Mesenchymal stem cell (in vitro differentiated cells and primary cell): Measurements from ENCODE around the gene TUT7.

Experiments
- DNase-seq: peaks from one replicate; pipeline ENCODE4 v3.0.0-alpha.2; 2013
- H2AFZ ChIP-seq: one replicate; pipeline ENCODE4 v1.6.1; 2013; ENCODE audit warnings: low read depth, mild to moderate bottlenecking, control low read depth, inconsistent platforms, low read length, moderate library complexity
- H2AK5ac ChIP-seq: 2 replicates; pipeline ENCODE4 v1.6.1; 2013; ENCODE audit warnings: low read length, moderate library complexity, mild to moderate bottlenecking, inconsistent platforms; ENCODE audit not compliant: severe bottlenecking
- H2BK120ac ChIP-seq: one replicate; pipeline ENCODE4 v1.6.1; 2013; ENCODE audit warnings: low read depth, mild to moderate bottlenecking, inconsistent platforms, low read length, moderate library complexity
- H2BK12ac ChIP-seq, 2 experiments: one replicate each; pipeline ENCODE4 v1.6.1; 2013; ENCODE audit warnings: inconsistent platforms in 2 of 2, low read length in 2 of 2, mild to moderate bottlenecking in 2 of 2, moderate library complexity in 2 of 2, control low read depth in 1 of 2
- H2BK15ac ChIP-seq: one replicate; pipeline ENCODE4 v1.6.1; 2013; ENCODE audit warnings: mild to moderate bottlenecking, low read depth, inconsistent platforms; ENCODE audit not compliant: poor library complexity, severe bottlenecking
- H2BK5ac ChIP-seq: 2 replicates; pipeline ENCODE4 v1.6.1; 2013; ENCODE audit warnings: low read depth, mild to moderate bottlenecking, low read length, control low read depth, inconsistent platforms; ENCODE audit not compliant: poor library complexity, severe bottlenecking
- H3K14ac ChIP-seq, 2 experiments: one replicate each; pipeline ENCODE4 v1.6.1; 2013; ENCODE audit warnings: inconsistent platforms in 2 of 2, low read length in 2 of 2, control low read depth in 1 of 2, mild to moderate bottlenecking in 1 of 2, moderate library complexity in 1 of 2
- H3K18ac ChIP-seq, 2 experiments: one replicate each; pipeline ENCODE4 v1.6.1; 2013; ENCODE audit warnings: inconsistent platforms in 2 of 2, low read length in 2 of 2, control low read depth in 1 of 2, low read depth in 1 of 2, mild to moderate bottlenecking in 1 of 2
- H3K23ac ChIP-seq, 2 experiments: one replicate each; pipeline ENCODE4 v1.6.1; 2013; ENCODE audit warnings: inconsistent platforms in 2 of 2, low read length in 2 of 2, mild to moderate bottlenecking in 2 of 2, moderate library complexity in 2 of 2, control low read depth in 1 of 2
- H3K27ac ChIP-seq: 2 replicates; pipeline ENCODE4 v1.5.1; 2013; ENCODE audit warnings: mild to moderate bottlenecking, moderate library complexity, low read length, control low read depth, inconsistent platforms; ENCODE audit not compliant: poor library complexity, severe bottlenecking
- H3K27me3 ChIP-seq, 2 experiments: 2 replicates each; pipeline versions ENCODE4 v1.6.1 to v1.7.0; 2013; ENCODE audit warnings: low read length in 2 of 2, mild to moderate bottlenecking in 2 of 2, moderate library complexity in 2 of 2, control low read depth in 1 of 2, inconsistent platforms in 1 of 2; ENCODE audit not compliant: control insufficient read depth in 1 of 2, insufficient read depth in 1 of 2
- H3K36me3 ChIP-seq, 2 experiments: 2 replicates each; pipeline versions ENCODE4 v1.6.1 to v1.7.0; 2013; ENCODE audit warnings: low read length in 2 of 2, control low read depth in 1 of 2, inconsistent platforms in 1 of 2, low read depth in 1 of 2, mild to moderate bottlenecking in 1 of 2; ENCODE audit not compliant: insufficient read depth in 2 of 2, control insufficient read depth in 1 of 2
- H3K4ac ChIP-seq, 2 experiments: one replicate each; pipeline ENCODE4 v1.6.1; 2013; ENCODE audit warnings: inconsistent platforms in 2 of 2, low read length in 2 of 2, mild to moderate bottlenecking in 2 of 2, moderate library complexity in 2 of 2, control low read depth in 1 of 2, low read depth in 1 of 2
- H3K4me1 ChIP-seq: 2 replicates; pipeline ENCODE4 v1.6.1; 2013; ENCODE audit warnings: low read depth, low read length, control low read depth; ENCODE audit not compliant: control insufficient read depth, insufficient read depth
- H3K4me2 ChIP-seq: 2 replicates; pipeline ENCODE4 v1.6.1; 2013; ENCODE audit warnings: low read length, mild to moderate bottlenecking, inconsistent platforms; ENCODE audit not compliant: poor library complexity, severe bottlenecking
- H3K4me3 ChIP-seq, 2 experiments: 2 replicates each; pipeline versions ENCODE4 v1.5.1 to v1.7.0; 2013; ENCODE audit warnings: low read length in 2 of 2, mild to moderate bottlenecking in 2 of 2, control low read depth in 1 of 2, low read depth in 1 of 2; ENCODE audit not compliant: insufficient read depth in 1 of 2
- H3K79me1 ChIP-seq: replicated peaks from 2 replicates; pipeline ENCODE4 v1.6.1; 2013; ENCODE audit warnings: mild to moderate bottlenecking, control low read depth, low read length, inconsistent platforms; ENCODE audit not compliant: poor library complexity, severe bottlenecking
- H3K9ac ChIP-seq: 2 replicates; pipeline ENCODE4 v1.7.0; 2013; ENCODE audit warnings: mild to moderate bottlenecking, low read length, moderate library complexity
- H3K9me3 ChIP-seq: 2 replicates; pipeline ENCODE4 v1.7.0; 2013; ENCODE audit warnings: mild to moderate bottlenecking, low read length; ENCODE audit not compliant: control insufficient read depth
- H4K8ac ChIP-seq: one replicate; pipeline ENCODE4 v1.6.1; 2013; ENCODE audit warnings: inconsistent platforms, mild to moderate bottlenecking, low read length, moderate library complexity
- H4K91ac ChIP-seq: one replicate; pipeline ENCODE4 v1.6.1; 2013; ENCODE audit warnings: mild to moderate bottlenecking, low read length, inconsistent platforms
- WGBS: methylation state at CpG from one replicate; pipeline ENCODE4 v1.1.7; 2013; ENCODE audit warnings: mixed read lengths; 5-methylcytosine and 5-hydroxymethylcytosine counted together

Gene TUT7

GRCh38 chr9:86353655-86354010 lies 577 bp downstream of the TUT7 start:
- Histone ChIP-seq H3K36me3 (peaks cover 5 to 22% of the 10 kb centered on the region in 2 experiments), H4K91ac (peak overlapping the region; percentile 83), H3K4me2 (peak overlapping the region; percentile 51), H3K4ac (peak overlapping the region in 1 of 2 experiments; percentile 54), H3K79me1 (peaks cover 2% of the 10 kb centered on the region), H3K18ac (peak overlapping the region; percentile 65 to 97), H2BK120ac (peak overlapping the region; percentile 56), H3K23ac (no peak overlapping the region), H2AFZ (peak overlapping the region; percentile 62), H2BK5ac (no peak overlapping the region), H3K27ac (peak overlapping the region; percentile 95), H2BK12ac (no peak overlapping the region), H3K27me3 (no peaks in the 10 kb centered on the region), H3K9me3 (no peaks in the 10 kb centered on the region), H3K14ac (peak overlapping the region in 1 of 2 experiments; percentile 94), H3K4me3 (peak overlapping the region; percentile 73 to 98), H2AK5ac (no peak overlapping the region), H3K4me1 (peaks cover 3% of the 10 kb centered on the region), H2BK15ac (no peak overlapping the region), H3K9ac (peak overlapping the region; percentile 97), H4K8ac (no peak overlapping the region)
- WGBS = 2% methylated on average over 14 of the region's 14 CpGs
- no peak for DNase-seq

DNA sequence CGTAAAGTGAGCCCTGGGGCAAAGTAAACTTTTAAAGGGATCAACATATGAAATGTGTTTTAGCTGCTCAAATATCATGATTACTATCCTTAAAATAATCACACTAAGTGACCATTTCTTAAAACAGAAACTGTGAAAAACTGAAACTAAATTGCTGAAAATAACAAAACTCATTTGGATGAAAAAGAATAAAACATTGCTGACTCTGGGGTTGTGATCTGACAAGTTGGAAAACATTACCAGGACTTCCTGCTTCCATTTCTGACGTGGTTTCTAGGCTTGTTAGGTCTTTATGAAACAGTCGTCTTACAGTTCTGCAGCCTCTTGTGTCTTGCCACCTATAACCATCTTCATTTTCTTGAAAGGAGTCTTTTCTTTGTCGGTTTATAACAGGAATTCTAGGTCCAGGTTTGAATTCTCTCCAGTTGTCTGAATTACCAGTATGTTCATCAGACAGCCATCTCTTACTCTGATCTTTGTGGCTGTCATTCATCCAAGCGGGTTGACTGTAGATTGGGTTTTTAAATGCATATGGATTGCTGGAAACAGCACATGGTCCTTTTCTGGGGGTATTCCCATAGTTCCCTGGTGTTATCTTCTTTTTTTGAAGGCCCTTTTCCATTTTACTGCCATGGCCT lies 1.7 kb downstream of the TUT7 start:
- H3K18ac ChIP-seq = no peak overlapping the region
- H4K8ac ChIP-seq = no peak overlapping the region
- H3K27ac ChIP-seq = no peak overlapping the region
- no peak overlapping the region for H2AK5ac ChIP-seq
- DNase-seq = peak; percentile 30
- H3K4me2 ChIP-seq = peak overlapping the region; percentile 66
- H2BK5ac ChIP-seq = no peak overlapping the region
- WGBS = 66% methylated on average over 3 of the region's 5 CpGs
- H3K4me1 ChIP-seq = peaks cover 3% of the 10 kb centered on the region
- no peak overlapping the region for H2BK120ac ChIP-seq
- H3K36me3 ChIP-seq = peaks cover 5 to 29% of the 10 kb centered on the region in 2 experiments
- no peak overlapping the region for H3K4ac ChIP-seq
- H3K23ac ChIP-seq = no peak overlapping the region
- H2BK15ac ChIP-seq = no peak overlapping the region
- H2AFZ ChIP-seq = no peak overlapping the region
- H3K4me3 ChIP-seq = peak overlapping the region in 1 of 2 experiments; percentile 98
- H3K9ac ChIP-seq = peak overlapping the region; percentile 97
- H3K27me3 ChIP-seq = no peaks in the 10 kb centered on the region
- no peaks in the 10 kb centered on the region for H3K9me3 ChIP-seq
- no peak overlapping the region for H2BK12ac ChIP-seq
- H3K14ac ChIP-seq = no peak overlapping the region
- peaks cover 2% of the 10 kb centered on the region for H3K79me1 ChIP-seq
- H4K91ac ChIP-seq = no peak overlapping the region

- Histone ChIP-seq H3K4me1 (peaks cover 3% of the 10 kb centered on the region), H4K8ac (no peak overlapping the region), H3K9me3 (no peaks in the 10 kb centered on the region), H2BK5ac (no peak overlapping the region), H4K91ac (no peak overlapping the region), H3K36me3 (peaks cover 5 to 29% of the 10 kb centered on the region in 2 experiments), H3K79me1 (peaks cover 2% of the 10 kb centered on the region), H2BK15ac (no peak overlapping the region), H3K23ac (no peak overlapping the region), H2AFZ (no peak overlapping the region), H3K27ac (no peak overlapping the region), H3K18ac (no peak overlapping the region), H3K4ac (no peak overlapping the region), H3K4me2 (no peak overlapping the region), H2BK120ac (no peak overlapping the region), H2AK5ac (no peak overlapping the region), H3K4me3 (peak overlapping the region in 1 of 2 experiments; percentile 98), H2BK12ac (no peak overlapping the region), H3K9ac (peak overlapping the region; percentile 97), H3K14ac (no peak overlapping the region), H3K27me3 (no peaks in the 10 kb centered on the region)
- no peak for DNase-seq
- WGBS = 98% methylated on average over 3 of the region's 6 CpGs
Observed at GRCh38 chr9:86351880-86352279, 2.3 kb downstream of the TUT7 start.

GRCh38 chr9:86350006-86350760 lies 4.0 kb downstream of the TUT7 start:
- H2AFZ ChIP-seq = no peak overlapping the region
- peaks cover 8 to 43% of the 10 kb centered on the region in 2 experiments for H3K36me3 ChIP-seq
- no peak overlapping the region for H4K8ac ChIP-seq
- H3K27ac ChIP-seq = no peak overlapping the region
- H3K4me3 ChIP-seq = peak overlapping the region in 1 of 2 experiments; percentile 98
- no peaks in the 10 kb centered on the region for H3K27me3 ChIP-seq
- no peak overlapping the region for H2AK5ac ChIP-seq
- H3K4me2 ChIP-seq = no peak overlapping the region
- H2BK15ac ChIP-seq = no peak overlapping the region
- no peak for DNase-seq
- no peak overlapping the region for H4K91ac ChIP-seq
- WGBS = over 99% methylated on average over 9 of the region's 12 CpGs
- no peak overlapping the region for H3K23ac ChIP-seq
- H3K4me1 ChIP-seq = peaks cover 3% of the 10 kb centered on the region
- H3K79me1 ChIP-seq = peaks cover 6% of the 10 kb centered on the region
- no peak overlapping the region for H3K18ac ChIP-seq
- no peak overlapping the region for H3K4ac ChIP-seq
- no peak overlapping the region for H2BK5ac ChIP-seq
- no peak overlapping the region for H2BK120ac ChIP-seq
- no peaks in the 10 kb centered on the region for H3K9me3 ChIP-seq
- H3K9ac ChIP-seq = peak overlapping the region; percentile 42
- H2BK12ac ChIP-seq = no peak overlapping the region
- H3K14ac ChIP-seq = no peak overlapping the region
